ENCODE measurements around the gene SKI.

Gene SKI

DNA sequence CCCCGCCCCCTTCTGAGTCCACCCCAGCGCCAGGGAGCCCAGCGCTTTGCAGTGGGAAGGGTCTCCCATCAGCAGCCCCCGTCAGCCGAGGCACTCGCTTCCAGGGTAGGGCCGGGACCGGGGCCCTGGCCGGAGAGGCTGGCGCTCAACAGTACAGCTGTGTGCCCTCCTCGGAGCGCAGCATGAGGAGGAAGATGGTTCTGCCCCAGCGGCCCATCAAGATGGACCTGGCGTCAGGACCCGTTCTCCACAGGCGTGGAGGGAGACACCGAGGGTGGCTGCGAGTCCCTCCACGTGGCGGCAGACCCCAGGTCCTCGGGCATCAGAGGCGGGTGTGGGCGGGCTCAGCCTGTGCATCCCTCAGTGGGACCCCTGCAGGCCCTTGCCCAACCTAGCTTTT, 109.0 kb downstream of the SKI start:
- Histone ChIP-seq H3K4me3 (ENCODE audit: low read length) (no peak overlapping the region), H4K20me1 (ENCODE audit: insufficient read depth, low read length) (no peaks in the 10 kb centered on the region), H3K9me3 (ENCODE audit: insufficient read depth, low read length) (no peaks in the 10 kb centered on the region), H3K27me3 (ENCODE audit: low read depth, low read length) (no peaks in the 10 kb centered on the region), H3K36me3 (replicated peaks; ENCODE audit: low read depth, low read length) (no peaks in the 10 kb centered on the region), H3K4me1 (ENCODE audit: low read length) (no peaks in the 10 kb centered on the region), H3K4me2 (ENCODE audit: low read length) (no peak overlapping the region), H3K27ac (ENCODE audit: low read length) (no peak overlapping the region), H3K9ac (ENCODE audit: low read length) (no peak overlapping the region), H3K79me2 (ENCODE audit: low read length) (no peaks in the 10 kb centered on the region), H2AFZ (ENCODE audit: low read depth, low read length) (no peak overlapping the region)
- TF ChIP-seq, protein P1, sequence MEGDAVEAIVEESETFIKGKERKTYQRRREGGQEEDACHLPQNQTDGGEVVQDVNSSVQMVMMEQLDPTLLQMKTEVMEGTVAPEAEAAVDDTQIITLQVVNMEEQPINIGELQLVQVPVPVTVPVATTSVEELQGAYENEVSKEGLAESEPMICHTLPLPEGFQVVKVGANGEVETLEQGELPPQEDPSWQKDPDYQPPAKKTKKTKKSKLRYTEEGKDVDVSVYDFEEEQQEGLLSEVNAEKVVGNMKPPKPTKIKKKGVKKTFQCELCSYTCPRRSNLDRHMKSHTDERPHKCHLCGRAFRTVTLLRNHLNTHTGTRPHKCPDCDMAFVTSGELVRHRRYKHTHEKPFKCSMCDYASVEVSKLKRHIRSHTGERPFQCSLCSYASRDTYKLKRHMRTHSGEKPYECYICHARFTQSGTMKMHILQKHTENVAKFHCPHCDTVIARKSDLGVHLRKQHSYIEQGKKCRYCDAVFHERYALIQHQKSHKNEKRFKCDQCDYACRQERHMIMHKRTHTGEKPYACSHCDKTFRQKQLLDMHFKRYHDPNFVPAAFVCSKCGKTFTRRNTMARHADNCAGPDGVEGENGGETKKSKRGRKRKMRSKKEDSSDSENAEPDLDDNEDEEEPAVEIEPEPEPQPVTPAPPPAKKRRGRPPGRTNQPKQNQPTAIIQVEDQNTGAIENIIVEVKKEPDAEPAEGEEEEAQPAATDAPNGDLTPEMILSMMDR (IDR thresholded peaks at IDR 0.05; ENCODE audit: low read depth, low read length): no peak
- TF ChIP-seq EZH2phosphoT487 (IDR thresholded peaks at IDR 0.05; ENCODE audit: low read depth): no peak

GRCh38 chr1:2337501-2337900, 109.4 kb downstream of the SKI start:
- Histone ChIP-seq H3K27ac (ENCODE audit: low read length) (no peak overlapping the region), H3K27me3 (ENCODE audit: low read depth, low read length) (no peaks in the 10 kb centered on the region)

GRCh38 chr1:2339206-2340085, 111.3 kb downstream of the SKI start:
- TF ChIP-seq, protein P1 (IDR thresholded peaks at IDR 0.05; ENCODE audit: low read depth, low read length): no peak
- no peak for TF ChIP-seq EZH2phosphoT487 (IDR thresholded peaks at IDR 0.05; ENCODE audit: low read depth)
- H3K27me3 ChIP-seq (ENCODE audit: low read depth, low read length): no peaks in the 10 kb centered on the region
- no peaks in the 10 kb centered on the region for H3K36me3 ChIP-seq (replicated peaks; ENCODE audit: low read depth, low read length)
- no peaks in the 10 kb centered on the region for H3K4me1 ChIP-seq (ENCODE audit: low read length)
- no peak overlapping the region for H3K4me3 ChIP-seq (ENCODE audit: low read length)
- no peak overlapping the region for H2AFZ ChIP-seq (ENCODE audit: low read depth, low read length)
- H3K27ac ChIP-seq (ENCODE audit: low read length): no peak overlapping the region
- H4K20me1 ChIP-seq (ENCODE audit: insufficient read depth, low read length): no peaks in the 10 kb centered on the region
- no peak overlapping the region for H3K9ac ChIP-seq (ENCODE audit: low read length)
- H3K9me3 ChIP-seq (ENCODE audit: insufficient read depth, low read length): no peaks in the 10 kb centered on the region
- no peak overlapping the region for H3K4me2 ChIP-seq (ENCODE audit: low read length)
- H3K79me2 ChIP-seq (ENCODE audit: low read length): no peaks in the 10 kb centered on the region

More at GRCh38 chr1:2337501-2337900, 109.4 kb downstream of the SKI start:
- no peaks in the 10 kb centered on the region for H3K9me3 ChIP-seq (ENCODE audit: insufficient read depth, low read length)
- H3K4me2 ChIP-seq (ENCODE audit: low read length): no peak overlapping the region
- H3K79me2 ChIP-seq (ENCODE audit: low read length): no peaks in the 10 kb centered on the region
- TF ChIP-seq, protein P1 (IDR thresholded peaks at IDR 0.05; ENCODE audit: low read depth, low read length): no peak
- no peak for TF ChIP-seq EZH2phosphoT487 (IDR thresholded peaks at IDR 0.05; ENCODE audit: low read depth)
- no peaks in the 10 kb centered on the region for H3K36me3 ChIP-seq (replicated peaks; ENCODE audit: low read depth, low read length)
- H3K4me3 ChIP-seq (ENCODE audit: low read length): no peak overlapping the region
- no peak overlapping the region for H3K9ac ChIP-seq (ENCODE audit: low read length)
- no peaks in the 10 kb centered on the region for H3K4me1 ChIP-seq (ENCODE audit: low read length)
- H4K20me1 ChIP-seq (ENCODE audit: insufficient read depth, low read length): no peaks in the 10 kb centered on the region
- H2AFZ ChIP-seq (ENCODE audit: low read depth, low read length): no peak overlapping the region

GRCh38 chr1:2340086-2340917, 112.2 kb downstream of the SKI start:
- no peaks in the 10 kb centered on the region for H3K36me3 ChIP-seq (replicated peaks; ENCODE audit: low read depth, low read length)
- H2AFZ ChIP-seq (ENCODE audit: low read depth, low read length): no peak overlapping the region
- no peak overlapping the region for H3K9ac ChIP-seq (ENCODE audit: low read length)
- no peaks in the 10 kb centered on the region for H3K79me2 ChIP-seq (ENCODE audit: low read length)
- no peaks in the 10 kb centered on the region for H4K20me1 ChIP-seq (ENCODE audit: insufficient read depth, low read length)
- no peak overlapping the region for H3K4me3 ChIP-seq (ENCODE audit: low read length)
- H3K4me1 ChIP-seq (ENCODE audit: low read length): no peaks in the 10 kb centered on the region
- H3K27ac ChIP-seq (ENCODE audit: low read length): no peak overlapping the region
- no peak for TF ChIP-seq EZH2phosphoT487 (IDR thresholded peaks at IDR 0.05; ENCODE audit: low read depth)
- TF ChIP-seq, protein P1 (IDR thresholded peaks at IDR 0.05; ENCODE audit: low read depth, low read length): no peak
- no peak overlapping the region for H3K4me2 ChIP-seq (ENCODE audit: low read length)
- no peaks in the 10 kb centered on the region for H3K9me3 ChIP-seq (ENCODE audit: insufficient read depth, low read length)
- no peaks in the 10 kb centered on the region for H3K27me3 ChIP-seq (ENCODE audit: low read depth, low read length)

Measured in OCI-LY3 (cell line).